Vagina (tissue), 2 donors: ENCODE results near the gene PSMD6. TPM values are rescaled to one million over a fixed set of nuclear protein-coding genes. Genes with fewer than 3 reads are reported as not detected.

Experiments
- DNase-seq, 2 donors: peaks; one replicate each; pipeline ENCODE4 v3.0.0-alpha.2; 2017; ENCODE audit errors: extremely low spot score in 2 of 2
- H3K27ac ChIP-seq: fragments of 200-600 bp; sonication (generic); one replicate; pipeline ENCODE4 v1.5.1; 2019
- H3K27me3 ChIP-seq: fragments of 200-600 bp; sonication (generic); one replicate; pipeline ENCODE4 v1.5.1; 2019
- H3K36me3 ChIP-seq, 2 donors: fragments of 200-600 bp; sonication (generic); one replicate each; pipeline ENCODE4 v1.5.1; 2017 to 2019
- H3K4me1 ChIP-seq: fragments of 200-600 bp; sonication (generic); one replicate; pipeline ENCODE4 v1.5.1; 2019
- H3K4me3 ChIP-seq, 2 donors: fragments of 200-600 bp; sonication (generic); 1 replicate in 1 of 2; 2 replicates in 1 of 2; pipeline ENCODE4 v1.5.1; 2016 to 2019
- H3K9me3 ChIP-seq: fragments of 200-600 bp; sonication (generic); one replicate; pipeline ENCODE4 v1.5.1; 2019
- CTCF ChIP-seq, 3 experiments: fragments of 450-650 bp in 2 of 3; fragments of 200-600 bp in 1 of 3; sonication (generic) in 1 of 3; IDR thresholded peaks; one replicate each; pipeline ENCODE4 v1.5.1; 2017 to 2019; ENCODE audit warnings: antibody characterized with exemption in 3 of 3, mild to moderate bottlenecking in 2 of 3, moderate library complexity in 2 of 3
- POLR2A ChIP-seq, 2 donors: fragments of 450-650 bp; IDR thresholded peaks; one replicate each; pipeline ENCODE4 v1.6.1; 2017; ENCODE audit warnings: antibody characterized with exemption in 2 of 2, mild to moderate bottlenecking in 2 of 2, moderate library complexity in 2 of 2
- POLR2AphosphoS5 ChIP-seq, 2 donors: sonication (generic); formaldehyde crosslinking; IDR thresholded peaks; one replicate each; pipeline ENCODE4 v1.9.0; 2017; ENCODE audit warnings: antibody characterized with exemption in 2 of 2, mild to moderate bottlenecking in 2 of 2, low read depth in 1 of 2; ENCODE audit not compliant: insufficient read depth in 1 of 2
- intact Hi-C: fragments of 100-400 bp; cut with DNase I; formaldehyde crosslinking; loops from one replicate; pipeline ENCODE4 v1.15.1; 2023
- total RNA-seq: library from RNA; depleted of rRNA; stranded (reverse); fragments of >200 nt; gene quantifications from one replicate; pipeline ENCODE4 v1.2.3, GENCODE V29; 2016

Gene PSMD6
- total RNA-seq, 1 donor from 2014 or later: 50.3 TPM

GRCh38 chr3:63969876-63970275, 53.4 kb downstream of the PSMD6 start:
- no peaks in the 10 kb centered on the region for H3K36me3 ChIP-seq
- no peak for TF ChIP-seq POLR2AphosphoS5 (IDR thresholded peaks at IDR 0.05; ENCODE audit: insufficient read depth in 1 of 2, low read depth in 1 of 2)
- no peak for TF ChIP-seq CTCF (IDR thresholded peaks at IDR 0.05)
- TF ChIP-seq POLR2A (IDR thresholded peaks at IDR 0.05): no peak
- peaks cover 91% of the 10 kb centered on the region for H3K4me1 ChIP-seq
- no peaks in the 10 kb centered on the region for H3K9me3 ChIP-seq
- H3K27ac ChIP-seq: no peak overlapping the region
- no peak overlapping the region for H3K4me3 ChIP-seq
- H3K27me3 ChIP-seq: no peaks in the 10 kb centered on the region
- no peak for DNase-seq
- intact Hi-C loops: no loop called here

- H3K36me3 ChIP-seq: no peaks in the 10 kb centered on the region
- H3K4me3 ChIP-seq: peak overlapping the region; percentile 12 to 39
- H3K27ac ChIP-seq: peak overlapping the region; percentile 17
- DNase-seq: no peak
- TF ChIP-seq POLR2AphosphoS5 (IDR thresholded peaks at IDR 0.05; ENCODE audit: insufficient read depth in 1 of 2, low read depth in 1 of 2) (no peak), CTCF (IDR thresholded peaks at IDR 0.05) (no peak)
- H3K9me3 ChIP-seq: no peaks in the 10 kb centered on the region
- intact Hi-C loops: no loop called here
- H3K27me3 ChIP-seq: no peaks in the 10 kb centered on the region
- H3K4me1 ChIP-seq: peaks cover 82% of the 10 kb centered on the region
Observed at GRCh38 chr3:63968612-63969350, 54.5 kb downstream of the PSMD6 start.

- no peaks in the 10 kb centered on the region for H3K27me3 ChIP-seq
- H3K4me3 ChIP-seq: peak overlapping the region; percentile 12 to 39
- no peak for DNase-seq
- H3K9me3 ChIP-seq: no peaks in the 10 kb centered on the region
- H3K27ac ChIP-seq: peak overlapping the region; percentile 17
- no peaks in the 10 kb centered on the region for H3K36me3 ChIP-seq
- intact Hi-C loops: no loop called here
- peaks cover 74% of the 10 kb centered on the region for H3K4me1 ChIP-seq
- TF ChIP-seq POLR2A (IDR thresholded peaks at IDR 0.05) (no peak), POLR2AphosphoS5 (IDR thresholded peaks at IDR 0.05; ENCODE audit: insufficient read depth in 1 of 2, low read depth in 1 of 2) (no peak), CTCF (IDR thresholded peaks at IDR 0.05) (no peak)
Observed at GRCh38 chr3:63967675-63968611, 55.4 kb downstream of the PSMD6 start.

- intact Hi-C loops: no loop called here
- H3K27ac ChIP-seq: peak overlapping the region; percentile 17
- no peak overlapping the region for H3K4me3 ChIP-seq
- DNase-seq: no peak
- TF ChIP-seq POLR2A (IDR thresholded peaks at IDR 0.05): no peak
- TF ChIP-seq CTCF (IDR thresholded peaks at IDR 0.05): no peak
- no peak for TF ChIP-seq POLR2AphosphoS5 (IDR thresholded peaks at IDR 0.05; ENCODE audit: insufficient read depth in 1 of 2, low read depth in 1 of 2)
- H3K4me1 ChIP-seq: peaks cover 68% of the 10 kb centered on the region
- no peaks in the 10 kb centered on the region for H3K36me3 ChIP-seq
- no peaks in the 10 kb centered on the region for H3K27me3 ChIP-seq
- no peaks in the 10 kb centered on the region for H3K9me3 ChIP-seq
Observed at GRCh38 chr3:63966871-63967270, 56.4 kb downstream of the PSMD6 start.
